Embryonic facial prominence (tissue), 1 donor: ENCODE measurements around the gene GID8.

Experiments used
- DNase-seq: peaks from one replicate; pipeline ENCODE4 v3.0.0-alpha.2; 2016; ENCODE audit errors: extremely low spot score

Gene GID8

DNA sequence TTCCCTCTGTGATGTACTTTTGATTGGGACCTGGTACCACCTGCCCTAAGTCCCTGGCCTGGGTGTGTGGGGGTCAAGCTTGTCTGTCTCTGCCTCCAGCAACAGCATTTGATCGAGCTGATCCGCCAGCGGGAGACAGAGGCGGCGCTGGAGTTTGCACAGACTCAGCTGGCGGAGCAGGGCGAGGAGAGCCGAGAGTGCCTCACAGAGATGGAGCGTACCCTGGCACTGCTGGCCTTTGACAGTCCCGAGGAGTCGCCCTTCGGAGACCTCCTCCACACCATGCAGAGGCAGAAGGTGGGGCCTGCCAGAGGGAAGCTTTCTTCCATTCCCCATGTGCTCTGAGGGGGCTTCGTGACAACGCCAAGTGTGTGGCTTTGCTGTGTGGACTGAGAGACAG is 5.4 kb downstream of the GID8 start:
- no peak for DNase-seq

DNA sequence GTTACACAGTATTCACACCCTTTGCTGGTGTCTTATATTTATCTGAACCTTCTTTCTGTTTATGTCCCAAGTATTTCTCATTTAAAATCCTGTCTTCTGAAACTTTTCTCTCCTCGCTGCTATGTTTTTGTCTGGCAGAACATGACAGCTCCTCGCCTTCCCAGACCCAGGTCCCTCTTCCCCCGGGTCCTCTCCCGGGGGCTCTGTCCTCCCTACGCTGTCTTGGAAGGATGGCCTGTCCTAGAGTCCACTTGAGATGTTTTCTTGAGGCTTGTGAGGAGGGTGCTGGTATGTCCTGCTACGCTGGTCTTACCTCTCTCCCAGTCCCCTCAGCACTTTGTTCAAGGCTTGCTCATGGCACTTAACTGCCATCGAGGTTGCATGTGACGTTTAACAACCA is 6.2 kb downstream of the GID8 start:
- DNase-seq: no peak

DNA sequence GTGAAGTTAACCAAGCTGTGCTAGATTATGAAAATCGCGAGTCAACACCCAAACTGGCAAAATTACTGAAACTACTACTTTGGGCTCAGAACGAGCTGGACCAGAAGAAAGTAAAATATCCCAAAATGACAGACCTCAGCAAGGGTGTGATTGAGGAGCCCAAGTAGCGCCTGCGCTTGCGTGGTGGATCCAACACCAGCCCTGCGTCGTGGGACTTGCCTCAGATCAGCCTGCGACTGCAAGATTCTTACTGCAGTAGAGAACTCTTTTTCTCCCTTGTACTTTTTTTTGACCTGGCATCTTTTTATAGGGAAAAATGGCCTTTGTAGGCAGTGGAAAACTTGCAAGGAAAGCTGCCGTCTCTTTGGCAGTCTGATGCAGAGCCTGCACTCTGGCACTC is 6.8 kb downstream of the GID8 start:
- DNase-seq: no peak

DNA sequence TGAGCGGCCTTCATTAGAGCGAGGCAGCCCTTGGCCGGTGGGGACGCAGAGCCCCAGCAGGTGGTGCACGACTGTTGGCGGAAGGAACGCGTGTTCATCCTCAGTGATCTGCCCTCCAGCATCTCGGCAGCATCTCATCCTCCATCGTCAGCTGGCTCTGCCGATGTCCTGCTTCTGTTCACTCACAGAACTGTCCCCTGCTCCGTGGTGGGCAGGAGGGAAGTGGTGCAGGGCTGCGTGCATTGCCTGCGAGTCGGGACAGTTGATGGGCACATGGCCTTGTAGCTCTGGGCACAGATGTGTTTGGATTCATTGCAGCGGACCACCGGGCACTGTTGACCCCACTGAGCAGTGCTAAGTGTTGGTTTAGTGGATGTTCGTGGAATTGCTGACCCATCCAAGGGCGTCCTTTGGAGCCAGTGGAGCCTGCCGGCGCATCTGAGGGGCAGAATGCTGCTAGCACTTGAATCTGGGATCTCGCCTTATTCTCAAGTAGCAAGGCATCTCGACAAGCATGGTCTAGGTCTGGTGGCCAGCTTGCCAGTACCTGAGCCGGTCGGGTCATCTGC is 7.9 kb downstream of the GID8 start:
- DNase-seq: no peak

DNA sequence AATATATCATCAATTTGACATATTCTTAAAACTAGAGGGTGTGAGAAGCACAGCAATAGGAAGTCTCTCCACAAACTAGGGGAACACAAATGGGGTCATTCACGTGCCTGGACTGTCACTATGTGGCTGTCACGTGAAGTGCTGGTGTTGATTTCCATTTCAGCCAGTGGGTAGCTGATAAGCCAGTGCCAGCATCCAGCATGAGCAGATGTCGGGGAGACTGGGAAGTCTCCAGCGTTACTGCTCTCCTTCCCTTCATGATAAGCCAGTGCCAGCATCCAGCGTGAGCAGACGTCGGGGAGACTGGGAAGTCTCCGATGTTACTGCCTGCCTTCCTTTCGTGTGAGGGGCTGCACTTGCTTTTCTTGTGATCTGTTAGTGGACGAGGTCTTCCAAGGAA is 9.0 kb downstream of the GID8 start:
- no peak for DNase-seq

DNA sequence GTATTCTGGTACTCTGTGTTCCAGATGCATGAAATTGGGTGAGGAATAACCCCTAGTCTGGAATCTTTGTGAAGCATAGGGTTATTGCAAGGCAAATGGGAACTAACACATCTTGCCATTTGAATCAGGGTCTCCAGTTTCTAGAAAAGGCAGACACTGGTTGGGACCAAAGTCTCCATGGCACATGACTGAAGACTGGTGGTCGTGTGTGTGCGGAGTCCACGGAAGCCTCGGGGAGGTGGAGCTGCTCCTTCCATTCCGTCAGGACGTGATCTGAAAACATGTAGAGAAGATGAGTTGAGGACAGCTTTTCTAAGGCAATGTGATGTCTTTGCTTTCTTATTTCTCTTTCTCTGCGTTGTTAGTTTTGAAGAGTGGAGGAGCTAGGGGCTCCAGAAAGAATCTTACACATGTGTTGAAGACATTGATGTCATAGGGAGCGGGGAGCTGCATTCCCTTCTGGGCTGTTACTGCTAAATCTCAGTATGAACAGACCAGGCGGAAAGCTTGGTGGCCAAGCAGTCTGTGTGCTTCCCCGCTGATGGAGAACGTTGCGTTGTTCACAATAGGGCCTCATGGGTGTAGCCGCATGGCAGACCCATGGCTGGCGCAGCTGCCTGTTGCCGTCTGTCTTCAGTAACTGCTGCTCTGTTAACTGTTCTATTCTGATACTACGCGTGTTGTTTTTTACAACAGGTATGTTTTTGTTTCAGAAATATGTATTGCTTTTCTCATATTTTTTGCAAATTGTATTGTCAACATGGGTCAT is 9.8 kb downstream of the GID8 start:
- no peak for DNase-seq

DNA sequence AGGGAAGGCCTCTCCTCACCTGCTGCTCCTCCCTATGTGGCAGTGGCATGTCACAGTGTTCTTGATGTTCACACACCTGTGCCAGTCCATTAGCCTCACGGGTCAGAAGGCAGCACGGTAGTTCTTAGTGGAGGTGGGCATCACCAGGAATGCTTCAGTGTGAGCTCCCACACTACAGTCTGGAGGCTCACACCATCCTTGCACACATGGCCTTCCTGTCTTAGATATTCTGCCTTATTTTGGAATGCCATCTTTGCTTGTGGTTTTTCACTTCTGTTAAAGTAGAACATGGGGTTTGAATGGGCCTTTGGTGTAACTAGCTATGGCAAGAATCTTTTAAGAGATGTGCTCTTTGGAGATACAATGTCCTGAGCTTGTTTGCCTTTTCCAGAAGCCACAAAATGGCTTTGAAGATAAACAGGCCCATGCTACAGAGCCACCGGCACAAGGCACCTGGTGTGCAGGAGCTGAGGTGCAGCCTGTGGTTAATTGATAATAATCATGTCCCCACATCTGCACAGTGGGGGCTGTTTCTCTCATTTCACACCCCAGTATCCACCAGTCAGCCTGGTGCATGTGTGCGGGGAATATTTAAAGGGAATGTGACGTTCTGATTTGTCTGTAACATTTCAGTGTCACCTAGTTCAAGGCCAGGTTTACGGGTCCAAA is 11.3 kb downstream of the GID8 start:
- DNase-seq: no peak

DNA sequence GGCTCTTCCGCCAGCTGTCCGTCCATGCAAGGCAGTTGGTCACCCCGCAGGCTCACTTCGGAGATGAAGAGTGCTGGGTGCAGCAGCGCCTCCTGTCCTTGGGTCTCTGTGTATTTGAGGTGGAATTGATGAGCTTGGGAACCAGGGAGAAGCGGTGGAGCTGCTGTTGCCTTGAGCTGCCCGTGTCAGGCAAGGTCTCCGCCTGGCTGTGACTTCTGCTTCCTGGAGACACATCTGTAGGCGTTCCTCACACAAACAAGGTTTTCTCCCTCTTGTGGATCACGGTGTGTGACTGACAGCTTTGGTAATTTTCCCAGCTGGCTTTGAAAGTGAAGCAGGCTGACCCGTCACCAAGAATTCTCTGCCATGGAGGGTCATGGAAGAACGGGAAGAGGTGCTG is 12.0 kb downstream of the GID8 start:
- no peak for DNase-seq

DNA sequence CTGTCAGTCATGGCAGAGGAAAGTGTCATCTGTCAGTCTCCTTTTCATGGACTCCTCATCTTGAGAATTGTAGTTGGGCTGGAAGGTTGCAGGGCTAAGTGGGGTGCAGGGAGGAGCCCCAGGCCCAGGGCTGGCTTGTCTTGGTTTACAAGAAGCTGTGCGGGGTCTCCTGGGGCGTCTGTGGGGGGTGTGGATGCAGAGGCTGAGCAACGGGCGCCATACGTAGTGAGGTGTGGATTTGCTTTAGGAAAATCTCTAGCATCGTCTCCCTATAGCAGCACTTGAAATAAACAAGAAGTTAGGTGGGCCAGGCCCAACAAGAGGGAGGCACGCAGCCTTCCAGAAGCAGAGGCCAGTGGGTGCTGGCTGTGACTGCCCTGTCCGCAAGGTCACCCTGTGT is 12.8 kb downstream of the GID8 start:
- DNase-seq: no peak

DNA sequence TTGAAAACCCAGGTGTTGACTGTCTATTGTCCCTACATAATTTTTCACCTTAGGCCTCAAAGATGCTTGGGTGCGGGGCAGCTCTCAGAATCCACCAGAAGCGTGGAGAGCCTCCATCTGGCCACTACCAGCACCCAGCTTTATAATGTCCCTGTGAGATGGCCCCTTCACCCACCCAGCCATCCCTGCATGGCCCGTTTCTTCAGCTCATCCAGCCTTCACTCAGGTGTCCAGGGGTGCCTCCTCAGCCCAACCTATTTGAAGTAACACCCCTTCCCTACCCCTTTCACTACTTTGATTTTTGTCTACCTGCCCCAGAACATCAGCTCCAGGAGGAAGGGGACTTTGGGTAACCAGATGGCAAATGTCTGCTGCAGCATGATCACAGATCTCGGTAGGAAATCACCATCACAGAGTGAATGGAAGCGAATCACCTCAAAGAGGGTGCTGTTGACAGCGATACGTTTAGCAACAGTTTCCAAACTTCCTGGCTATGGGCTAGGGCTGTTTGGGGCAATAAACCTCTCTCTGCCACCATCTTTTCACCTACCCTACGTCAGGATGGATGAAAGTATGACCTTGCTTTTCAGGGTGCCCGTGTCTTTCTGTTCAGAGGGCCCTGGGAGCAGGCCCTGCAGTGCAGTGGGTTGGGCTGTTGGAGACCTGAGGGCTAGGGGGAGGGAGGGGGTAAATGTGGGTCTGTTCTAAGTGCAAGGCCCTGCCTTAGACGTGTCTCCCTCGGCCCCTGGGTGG is 13.4 kb downstream of the GID8 start:
- DNase-seq: no peak

DNA sequence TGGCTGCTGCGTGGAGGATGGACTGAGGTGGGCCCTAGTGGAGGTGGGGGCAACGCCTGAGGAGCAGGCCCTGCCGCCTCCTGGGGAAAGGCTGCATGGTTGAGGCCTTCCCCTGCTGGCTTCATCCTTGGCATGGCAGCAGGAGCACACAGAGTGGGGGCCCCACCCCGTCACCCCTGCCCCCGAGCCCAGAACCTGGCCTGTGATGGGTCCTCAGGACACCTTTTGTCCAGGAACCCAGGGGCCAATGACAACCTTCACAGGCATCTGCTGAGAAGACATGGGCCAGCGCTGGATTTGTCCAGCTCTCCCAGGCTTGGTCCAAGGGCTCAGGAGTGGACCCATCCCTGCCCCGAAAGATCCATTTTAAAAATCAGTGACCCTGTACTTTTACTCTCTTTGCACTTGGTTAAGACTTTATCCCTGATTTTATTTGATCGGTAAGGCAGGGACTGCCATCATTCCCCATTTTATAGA is 14.0 kb downstream of the GID8 start:
- DNase-seq: no peak

DNA sequence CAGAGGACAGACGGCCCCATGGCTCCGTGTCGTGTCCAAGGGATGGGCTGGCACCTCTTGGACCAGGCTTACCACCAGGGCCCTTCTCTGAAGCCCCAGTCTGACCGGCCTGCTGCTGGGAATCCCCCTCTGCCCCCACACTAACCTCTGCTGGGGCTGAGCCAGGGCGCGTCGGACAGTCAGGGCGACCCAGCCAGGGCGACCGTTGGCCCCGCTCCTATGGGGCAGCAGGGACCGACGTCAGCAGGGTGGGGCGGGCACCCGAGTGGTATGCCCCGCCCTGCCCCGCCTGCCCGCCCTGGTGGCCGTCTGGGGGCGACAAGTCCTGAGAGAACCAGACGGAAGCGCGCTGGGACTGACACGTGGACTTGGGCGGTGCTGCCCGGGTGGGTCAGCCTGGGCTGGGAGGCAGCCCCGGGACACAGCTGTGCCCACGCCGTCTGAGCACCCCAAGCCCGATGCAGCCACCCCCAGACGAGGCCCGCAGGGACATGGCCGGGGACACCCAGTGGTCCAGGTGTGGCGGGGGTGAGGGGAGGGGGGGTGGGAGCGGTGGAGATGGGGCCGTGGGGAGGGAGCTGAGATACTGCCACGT is 14.5 kb downstream of the GID8 start, which contains the start of gene SLC17A9:
Gene SLC17A9 (plus strand): TSS at position 337 of the 595 bp plus-strand sequence. CDS start 122 bp downstream, at position 459.
- DNase-seq: no peak

DNA sequence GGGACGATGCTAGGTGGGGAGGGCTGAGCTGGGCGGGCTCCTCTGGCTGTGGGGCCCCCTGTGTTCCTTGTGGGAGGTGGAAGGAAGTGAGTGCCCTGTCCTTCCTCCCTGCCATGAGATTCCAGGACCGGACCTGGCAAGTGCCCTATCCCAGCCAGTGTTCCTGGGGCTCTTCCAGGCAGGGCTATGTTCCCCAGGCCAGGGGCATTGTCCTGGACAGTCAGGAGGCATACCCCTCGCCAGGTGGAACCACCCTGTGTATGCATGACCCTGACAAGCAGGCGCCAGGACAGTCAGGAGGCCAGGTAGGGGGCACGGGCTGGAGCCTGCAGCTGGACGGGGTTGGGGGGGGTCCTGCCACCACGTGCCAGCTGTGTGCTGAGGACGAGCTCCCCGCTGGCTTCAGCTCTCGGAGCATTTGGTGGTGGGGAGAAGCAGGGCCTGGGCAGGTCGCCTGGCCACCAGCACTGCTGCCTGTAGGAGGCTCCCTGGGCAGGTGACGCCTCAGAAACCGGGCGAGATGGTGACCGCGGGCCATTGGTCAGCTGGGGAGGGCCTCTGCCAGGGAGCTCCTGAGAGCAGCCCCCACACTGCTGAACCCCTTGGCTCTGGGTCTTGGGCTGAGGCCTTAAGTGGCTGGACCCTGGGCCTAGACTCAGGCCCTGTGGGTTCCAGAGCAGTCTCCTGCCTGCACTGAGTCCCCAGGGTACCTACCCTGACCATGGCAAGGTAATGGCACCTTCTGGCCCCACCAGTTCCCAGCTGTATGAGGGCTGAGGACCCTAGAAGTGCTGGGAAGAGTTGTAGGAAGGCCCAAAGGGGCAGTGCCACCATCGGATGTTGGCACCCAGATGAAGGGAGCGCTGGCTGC is 15.3 kb downstream of the GID8 start:
- DNase-seq: no peak

DNA sequence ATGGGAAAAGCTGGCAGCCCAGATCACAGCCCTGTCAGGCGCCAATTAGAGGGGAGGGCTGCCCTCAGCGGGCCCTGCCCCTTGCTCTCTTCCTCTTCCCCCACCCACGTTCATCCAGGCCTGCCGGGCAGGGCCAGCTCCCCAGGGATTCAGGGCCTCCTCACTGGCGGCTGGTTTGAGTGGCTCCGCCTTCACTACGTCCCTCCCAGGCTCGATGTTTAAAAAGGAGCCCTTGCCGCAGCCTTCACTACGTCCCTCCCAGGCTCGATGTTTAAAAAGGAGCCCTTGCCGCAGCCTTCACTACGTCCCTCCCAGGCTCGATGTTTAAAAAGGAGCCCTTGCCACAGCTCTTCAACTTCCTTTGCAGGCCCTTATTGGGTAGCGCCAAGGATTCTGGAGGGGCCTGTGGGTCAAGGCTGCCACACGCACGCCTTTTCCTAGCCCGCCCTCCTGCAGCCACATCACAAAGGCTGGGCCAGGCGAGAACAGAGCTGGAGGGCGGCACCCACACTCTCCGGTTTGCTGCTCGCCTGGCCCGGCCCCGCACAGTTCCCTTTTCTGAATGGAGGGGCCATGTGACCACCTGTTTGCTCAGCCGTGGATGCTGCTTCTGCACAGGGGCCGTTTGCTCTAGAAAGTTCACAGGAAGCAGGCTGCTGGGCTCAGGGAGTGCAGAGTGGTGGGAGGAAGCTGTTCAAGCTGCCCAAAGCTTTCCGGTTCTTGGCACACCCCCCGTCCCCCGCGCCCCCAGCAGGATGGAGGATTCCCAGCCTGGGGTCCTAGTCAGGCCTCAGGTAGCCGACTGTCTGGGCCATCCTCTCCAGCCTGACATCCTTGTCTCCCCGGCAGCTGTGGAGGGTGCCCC is 16.1 kb downstream of the GID8 start:
- no peak for DNase-seq

DNA sequence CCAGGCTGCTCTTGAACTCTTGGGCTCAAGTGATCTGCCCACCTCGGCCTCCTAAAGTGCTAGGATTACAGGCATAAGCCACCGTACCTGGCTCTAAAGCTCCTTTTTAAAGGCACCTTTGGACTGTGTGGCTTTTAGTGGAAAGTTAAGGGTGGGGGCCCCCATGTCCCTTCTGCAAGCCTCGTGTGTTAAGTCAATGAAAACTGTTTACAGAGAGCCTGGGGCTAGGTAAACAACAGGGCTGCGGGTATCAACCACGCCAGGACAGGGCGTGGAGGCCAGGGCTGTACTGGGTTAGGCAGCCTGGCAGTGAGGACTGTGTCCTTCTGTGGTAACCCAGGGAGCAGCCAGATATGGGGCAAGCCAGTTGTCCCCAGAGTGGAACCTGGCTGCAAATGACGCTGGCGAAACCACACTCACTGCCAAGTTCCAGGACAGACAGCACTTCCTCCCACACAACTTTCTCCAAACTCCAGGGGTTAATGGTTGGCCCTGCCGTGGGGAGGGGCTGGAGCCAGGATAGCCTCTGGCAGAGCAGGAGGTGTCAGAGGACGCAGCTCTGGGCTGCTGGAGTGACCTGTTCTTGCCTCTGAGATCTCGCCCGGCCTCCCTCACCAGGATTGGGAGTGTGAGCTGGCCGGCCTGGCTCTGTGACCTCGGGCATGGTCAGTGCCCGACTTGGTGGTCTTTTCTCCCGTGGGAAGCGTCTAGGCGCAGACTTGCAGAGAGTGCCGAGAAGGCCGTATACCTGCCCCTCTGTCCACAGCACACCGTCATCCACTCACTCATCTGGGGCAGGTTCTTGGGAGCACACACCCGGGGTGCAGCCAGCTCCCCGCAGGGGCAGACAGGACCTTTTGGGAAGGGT is 17.8 kb downstream of the GID8 start:
- DNase-seq: no peak

DNA sequence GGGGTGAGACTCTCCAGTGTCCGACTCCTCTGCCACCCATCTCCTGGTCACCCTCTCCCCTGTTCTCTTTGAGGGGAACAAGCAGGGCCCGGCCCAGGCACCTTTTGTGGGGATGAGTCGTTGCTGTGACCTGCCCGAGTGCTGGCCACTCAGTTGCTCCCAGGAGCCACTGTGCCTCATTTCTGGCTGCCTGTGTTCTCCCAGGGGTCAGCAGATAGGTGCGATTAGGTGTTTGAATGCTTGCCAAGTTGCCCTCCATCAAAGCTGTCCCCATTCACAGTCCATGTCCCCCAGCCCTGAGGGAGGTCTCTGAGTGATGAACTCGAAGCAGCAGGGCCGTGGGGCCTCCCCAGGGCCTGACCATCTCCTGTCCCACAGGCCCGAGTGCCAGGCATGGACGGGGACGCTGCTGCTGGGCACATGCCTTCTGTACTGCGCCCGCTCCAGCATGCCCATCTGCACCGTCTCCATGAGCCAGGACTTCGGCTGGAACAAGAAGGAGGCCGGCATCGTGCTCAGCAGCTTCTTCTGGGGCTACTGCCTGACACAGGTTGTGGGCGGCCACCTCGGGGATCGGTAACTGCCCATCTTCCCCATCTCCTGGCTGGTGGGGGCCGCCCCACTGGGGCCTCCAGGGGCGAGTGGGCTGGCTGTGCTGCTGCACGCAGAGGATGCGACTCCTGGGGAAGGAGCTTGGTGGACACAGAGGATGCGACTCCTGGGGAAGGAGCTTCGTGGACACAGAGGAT is 18.6 kb downstream of the GID8 start:
- DNase-seq: no peak

DNA sequence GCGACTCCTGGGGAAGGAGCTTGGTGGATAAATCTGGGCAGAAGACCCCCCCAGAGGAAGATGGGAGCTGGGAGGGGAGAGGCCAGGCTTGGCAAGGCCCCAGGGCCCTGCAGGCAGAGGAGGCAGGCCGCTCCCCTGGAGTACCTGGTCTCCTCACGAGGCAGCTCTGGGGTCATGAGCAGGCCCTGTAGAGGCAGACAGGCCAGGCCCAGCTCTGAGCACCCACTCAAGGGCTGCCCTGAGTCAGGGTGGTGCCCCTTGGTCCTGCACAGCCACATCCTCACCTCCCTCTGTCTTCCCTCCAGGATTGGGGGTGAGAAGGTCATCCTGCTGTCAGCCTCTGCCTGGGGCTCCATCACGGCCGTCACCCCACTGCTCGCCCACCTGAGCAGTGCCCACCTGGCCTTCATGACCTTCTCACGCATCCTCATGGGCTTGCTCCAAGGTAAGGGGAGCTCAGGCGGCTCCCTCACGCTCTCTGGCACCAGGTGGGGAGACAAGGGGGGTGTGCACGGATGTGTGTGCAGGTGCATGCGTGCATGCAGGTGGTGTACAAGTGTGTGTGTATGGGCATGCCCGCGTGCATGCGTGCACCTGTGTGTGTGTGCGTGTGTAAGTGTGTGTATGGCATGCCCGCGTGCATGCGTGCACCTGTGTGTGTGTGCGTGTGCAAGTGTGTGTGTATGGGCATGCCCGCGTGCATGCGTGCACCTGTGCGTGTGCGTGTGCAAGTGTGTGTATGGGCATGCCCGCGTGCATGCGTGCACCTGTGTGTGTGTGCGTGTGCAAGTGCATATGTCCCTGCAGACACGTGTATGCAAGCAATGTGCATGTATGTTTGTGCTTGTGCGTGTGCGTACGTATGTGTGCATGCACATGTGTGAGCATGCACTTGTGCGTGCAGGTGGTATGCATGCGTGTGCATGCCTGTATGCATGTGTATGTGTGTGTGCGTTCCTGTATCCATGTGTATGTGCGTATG is 19.5 kb downstream of the GID8 start:
- no peak for DNase-seq
